Keratinocyte (primary cell): ENCODE measurements around the gene SNX11.
"Not testable (repeated sequence)": the region's sequence is repeated elsewhere in the genome, so short reads cannot be mapped to it uniquely, and the experiment has no call there.

ENCODE experiments used
- EZH2 ChIP-seq: IDR thresholded peaks from one replicate; pipeline ENCODE4 v1.6.1; 2012; ENCODE audit warnings: inconsistent platforms, mild to moderate bottlenecking, low read length, moderate library complexity
- TF ChIP-seq, protein P1 (sequence below), 3 experiments: IDR thresholded peaks in 1 of 3; conservative IDR thresholded peaks in 1 of 3; optimal IDR thresholded peaks in 1 of 3; 2 replicates in 2 of 3; 3 replicates in 1 of 3; pipeline versions ENCODE3 to v1.5.1; 2011; ENCODE audit warnings: low read length in 3 of 3, mild to moderate bottlenecking in 3 of 3, moderate library complexity in 2 of 3, control low read depth in 1 of 3, inconsistent platforms in 1 of 3; ENCODE audit not compliant: insufficient read depth in 2 of 3; ENCODE audit errors: extremely low read depth in 1 of 3

DNA sequence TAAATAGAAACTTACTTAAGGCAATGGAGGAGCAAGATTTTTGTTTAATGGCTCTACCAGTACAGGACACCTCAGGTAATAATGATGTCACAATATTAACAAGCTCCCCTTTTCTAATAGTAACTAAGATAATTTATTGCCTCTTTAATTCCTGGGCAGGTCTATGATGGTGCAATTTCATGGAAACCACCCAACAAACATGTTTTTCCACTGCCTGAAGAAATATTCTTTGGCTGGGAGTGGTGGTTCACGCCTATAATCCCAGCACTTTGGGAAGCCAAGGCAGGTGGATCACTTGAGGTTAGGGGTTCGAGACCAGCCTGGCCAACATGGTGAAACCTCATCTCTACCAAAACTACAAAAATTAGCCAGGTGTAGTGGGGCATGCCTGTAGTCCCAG is 39.8 kb upstream of the SNX11 start:
- TF ChIP-seq, protein P1, sequence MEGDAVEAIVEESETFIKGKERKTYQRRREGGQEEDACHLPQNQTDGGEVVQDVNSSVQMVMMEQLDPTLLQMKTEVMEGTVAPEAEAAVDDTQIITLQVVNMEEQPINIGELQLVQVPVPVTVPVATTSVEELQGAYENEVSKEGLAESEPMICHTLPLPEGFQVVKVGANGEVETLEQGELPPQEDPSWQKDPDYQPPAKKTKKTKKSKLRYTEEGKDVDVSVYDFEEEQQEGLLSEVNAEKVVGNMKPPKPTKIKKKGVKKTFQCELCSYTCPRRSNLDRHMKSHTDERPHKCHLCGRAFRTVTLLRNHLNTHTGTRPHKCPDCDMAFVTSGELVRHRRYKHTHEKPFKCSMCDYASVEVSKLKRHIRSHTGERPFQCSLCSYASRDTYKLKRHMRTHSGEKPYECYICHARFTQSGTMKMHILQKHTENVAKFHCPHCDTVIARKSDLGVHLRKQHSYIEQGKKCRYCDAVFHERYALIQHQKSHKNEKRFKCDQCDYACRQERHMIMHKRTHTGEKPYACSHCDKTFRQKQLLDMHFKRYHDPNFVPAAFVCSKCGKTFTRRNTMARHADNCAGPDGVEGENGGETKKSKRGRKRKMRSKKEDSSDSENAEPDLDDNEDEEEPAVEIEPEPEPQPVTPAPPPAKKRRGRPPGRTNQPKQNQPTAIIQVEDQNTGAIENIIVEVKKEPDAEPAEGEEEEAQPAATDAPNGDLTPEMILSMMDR (optimal IDR thresholded peaks at IDR 0.05 in 1 of 3, IDR thresholded peaks at IDR 0.05 in 1 of 3, conservative IDR thresholded peaks at IDR 0.05 in 1 of 3; ENCODE audit: extremely low read depth in 1 of 3, insufficient read depth in 2 of 3, low read length in 3 of 3): not testable (repeated sequence)
- TF ChIP-seq EZH2: not testable (repeated sequence)
